Endothelial cell (in vitro differentiated cells): ENCODE results near the gene SIX2. TPM values are rescaled to one million over a fixed set of nuclear protein-coding genes. Genes with fewer than 3 reads are reported as not detected.

Experiments used
- DNase-seq: peaks from one replicate; pipeline ENCODE4 v3.0.0; 2021; ENCODE audit warnings: low spot score
- H3K27ac Mint-ChIP-seq: one replicate; pipeline ENCODE4 v1.8.0; 2021; ENCODE audit warnings: mixed read lengths, inconsistent platforms; ENCODE audit not compliant: unreplicated experiment
- H3K27me3 Mint-ChIP-seq: one replicate; pipeline ENCODE4 v1.8.0; 2021; ENCODE audit warnings: mild to moderate bottlenecking, moderate library complexity, mixed read lengths, inconsistent platforms; ENCODE audit not compliant: unreplicated experiment
- H3K36me3 Mint-ChIP-seq: one replicate; pipeline ENCODE4 v1.8.0; 2021; ENCODE audit warnings: mild to moderate bottlenecking, low read depth, mixed read lengths, inconsistent platforms; ENCODE audit not compliant: unreplicated experiment
- H3K4me1 Mint-ChIP-seq: one replicate; pipeline ENCODE4 v1.8.0; 2021; ENCODE audit warnings: mild to moderate bottlenecking, mixed read lengths, inconsistent platforms; ENCODE audit not compliant: unreplicated experiment
- H3K4me3 Mint-ChIP-seq: one replicate; pipeline ENCODE4 v1.8.0; 2021; ENCODE audit warnings: mild to moderate bottlenecking, mixed read lengths, inconsistent platforms; ENCODE audit not compliant: unreplicated experiment
- H3K9me3 Mint-ChIP-seq: one replicate; pipeline ENCODE4 v1.8.0; 2021; ENCODE audit warnings: mixed read lengths, inconsistent platforms; ENCODE audit not compliant: unreplicated experiment
- CTCF ChIP-seq: fragments of 200-600 bp; sonication (generic); IDR thresholded peaks from one replicate; pipeline ENCODE4 v1.5.0; 2021; ENCODE audit warnings: antibody characterized with exemption; ENCODE audit not compliant: unreplicated experiment
- total RNA-seq: library from RNA; stranded (reverse); fragmentation: NEBNext Ultra II Directional; extraction: Animal tissue kit (Norgen Biotek cat#: 25700); gene quantifications from one replicate; pipeline ENCODE4 v1.2.1, GENCODE V29; 2021; ENCODE audit not compliant: unreplicated experiment

Gene SIX2
- total RNA-seq, 1 donor from 2014 or later, result 2.0 TPM

DNA sequence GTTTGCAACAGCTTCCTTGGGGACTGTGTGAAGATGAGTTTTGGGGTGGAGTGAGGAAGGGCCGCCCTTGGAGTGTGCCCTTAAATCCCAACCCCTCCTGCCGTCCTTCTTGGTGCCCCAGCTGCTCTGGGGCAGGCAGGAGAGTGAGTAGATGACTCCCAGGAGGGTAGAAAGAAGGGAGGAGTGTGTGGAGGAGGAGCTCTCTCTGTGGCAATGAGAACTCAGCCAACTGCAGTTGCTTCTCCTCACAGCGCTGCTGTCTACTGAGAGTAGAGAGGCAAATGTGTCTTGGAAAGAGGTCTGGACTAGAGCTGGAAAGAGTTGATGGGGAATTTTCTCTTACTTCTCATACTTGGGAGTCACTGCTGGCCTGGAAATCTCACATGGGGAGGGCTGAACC, 21.8 kb upstream of the SIX2 start:
- Mint-ChIP-seq H3K4me3 (no peak overlapping the region), H3K27ac (no peak overlapping the region), H3K9me3 (no peaks in the 10 kb centered on the region), H3K27me3 (no peaks in the 10 kb centered on the region), H3K4me1 (no peaks in the 10 kb centered on the region), H3K36me3 (no peaks in the 10 kb centered on the region)
- no peak for DNase-seq
- TF ChIP-seq CTCF, result no peak

- no peak for TF ChIP-seq CTCF
Observed at GRCh38 chr2:45030553-45030952, 21.3 kb upstream of the SIX2 start.

DNA sequence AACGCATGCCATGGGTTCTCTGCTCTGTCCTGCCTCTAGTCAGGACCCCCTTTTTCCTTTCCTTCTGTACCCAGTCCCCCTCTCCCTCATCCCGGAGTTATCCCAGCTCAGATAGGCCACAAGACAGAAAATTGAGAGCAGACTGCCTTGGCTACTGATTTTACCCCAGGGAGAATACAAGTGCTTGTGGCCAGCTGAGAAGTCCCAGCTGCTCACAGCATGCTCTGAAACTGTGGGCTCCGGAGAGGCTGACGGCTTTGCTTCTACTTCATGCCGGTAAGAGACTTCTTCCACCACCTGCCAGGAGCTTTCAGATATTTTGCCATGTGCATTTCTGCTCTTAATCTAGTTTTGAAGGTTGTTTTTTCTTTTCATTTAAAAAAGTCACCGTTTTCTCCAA, 20.0 kb upstream of the SIX2 start:
- DNase-seq, result no peak
- no peaks in the 10 kb centered on the region for H3K4me1 Mint-ChIP-seq
- TF ChIP-seq CTCF, result no peak
- no peaks in the 10 kb centered on the region for H3K9me3 Mint-ChIP-seq
- H3K27ac Mint-ChIP-seq, result no peak overlapping the region
- H3K27me3 Mint-ChIP-seq, result peaks cover 2% of the 10 kb centered on the region
- H3K36me3 Mint-ChIP-seq, result no peaks in the 10 kb centered on the region
- no peak overlapping the region for H3K4me3 Mint-ChIP-seq

More at GRCh38 chr2:45030553-45030952, 21.3 kb upstream of the SIX2 start:
- peaks cover under 1% of the 10 kb centered on the region for H3K27me3 Mint-ChIP-seq
- no peak overlapping the region for H3K27ac Mint-ChIP-seq
- H3K4me3 Mint-ChIP-seq, result no peak overlapping the region
- DNase-seq, result no peak
- no peaks in the 10 kb centered on the region for H3K4me1 Mint-ChIP-seq
- H3K9me3 Mint-ChIP-seq, result no peaks in the 10 kb centered on the region
- no peaks in the 10 kb centered on the region for H3K36me3 Mint-ChIP-seq

- Mint-ChIP-seq H3K4me1 (no peaks in the 10 kb centered on the region), H3K9me3 (no peaks in the 10 kb centered on the region), H3K36me3 (no peaks in the 10 kb centered on the region), H3K27me3 (peaks cover 2% of the 10 kb centered on the region), H3K4me3 (no peak overlapping the region), H3K27ac (no peak overlapping the region)
- no peak for DNase-seq
- no peak for TF ChIP-seq CTCF
Observed at GRCh38 chr2:45028276-45028675, 19.0 kb upstream of the SIX2 start.

DNA sequence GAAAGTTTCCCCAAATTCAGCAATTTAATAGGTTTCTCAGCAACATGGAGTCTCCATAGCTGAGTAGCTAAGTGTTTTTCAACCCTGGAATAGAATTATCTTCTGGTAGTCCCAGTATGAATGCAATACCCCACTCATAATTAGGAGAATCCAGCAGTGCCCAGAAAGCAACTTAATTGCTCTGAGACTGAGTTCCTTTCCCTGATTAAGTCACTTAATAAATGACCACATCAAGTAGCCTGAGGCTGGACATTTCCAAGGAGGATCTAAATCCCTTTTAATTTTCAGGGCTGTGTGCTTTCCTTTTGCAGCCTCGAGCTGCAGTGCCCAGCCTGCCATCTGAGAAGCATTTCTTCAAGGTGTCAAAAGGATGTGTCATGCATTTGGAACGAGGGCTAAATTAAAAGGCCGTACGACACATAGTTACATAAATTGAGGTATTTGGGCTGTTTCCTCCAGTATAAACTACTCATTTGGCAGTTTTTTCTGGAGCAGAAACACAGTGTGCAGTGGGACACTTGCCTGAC, 17.7 kb upstream of the SIX2 start:
- H3K4me3 Mint-ChIP-seq, result no peak overlapping the region
- DNase-seq, result no peak
- H3K4me1 Mint-ChIP-seq, result no peaks in the 10 kb centered on the region
- no peak overlapping the region for H3K27ac Mint-ChIP-seq
- no peaks in the 10 kb centered on the region for H3K36me3 Mint-ChIP-seq
- no peaks in the 10 kb centered on the region for H3K9me3 Mint-ChIP-seq
- peaks cover 2% of the 10 kb centered on the region for H3K27me3 Mint-ChIP-seq
- TF ChIP-seq CTCF, result no peak
